IMR-90 (cell line): Measurements from ENCODE around the gene STOX2. TPM values are rescaled to one million over a fixed set of nuclear protein-coding genes. Genes with fewer than 3 reads are reported as not detected.

Source experiments
- ATAC-seq: fragments of 200-7000 bp; cut with Tn5 transposase; 2 replicates; pipeline ENCODE4 v1.9.1; 2020; ENCODE audit warnings: low read depth, mild to moderate bottlenecking, moderate library complexity
- BruUV-seq: library from RNA; stranded (reverse); fragments of 400-500 nt; replicated peaks from 2 replicates; lab custom pipeline; 2021; lab: Mats Ljungman, UMichigan
- CTCF ChIA-PET: fragments of 300-600 bp; formaldehyde crosslinking; extraction: SDS; loops from one replicate; lab custom pipeline; 2021; ENCODE audit warnings: antibody characterized with exemption; lab: Yijun Ruan, JAX
- POLR2A ChIA-PET: fragments of 300-600 bp; sonication (Branson Sonifier 250); formaldehyde crosslinking; loops from one replicate; lab custom pipeline; 2022; ENCODE audit warnings: antibody characterized with exemption; ENCODE audit not compliant: unreplicated experiment; lab: Charles Lee
- DNase-seq: peaks from one replicate; pipeline ENCODE4 v3.0.0; 2013
- H2AFZ ChIP-seq: replicated peaks from 2 replicates; pipeline ENCODE3; 2013; ENCODE audit warnings: low read length, mild to moderate bottlenecking; ENCODE audit not compliant: poor library complexity
- H2AK5ac ChIP-seq: 2 replicates; pipeline ENCODE4 v1.6.1; 2013; ENCODE audit warnings: low read depth, low read length, inconsistent platforms
- H2AK9ac ChIP-seq: replicated peaks from 2 replicates; pipeline ENCODE3; 2013; ENCODE audit warnings: mild to moderate bottlenecking, low read depth, low read length, moderate library complexity; ENCODE audit not compliant: poor library complexity
- H2BK120ac ChIP-seq: 2 replicates; pipeline ENCODE4 v1.6.1; 2013; ENCODE audit warnings: low read depth, low read length, inconsistent platforms
- H2BK15ac ChIP-seq: 3 replicates; pipeline ENCODE4 v1.6.1; 2013; ENCODE audit warnings: low read depth, low read length, inconsistent platforms
- H2BK20ac ChIP-seq: 2 replicates; pipeline ENCODE4 v1.6.1; 2013; ENCODE audit warnings: low read depth, mild to moderate bottlenecking, inconsistent platforms, low read length, moderate library complexity
- H2BK5ac ChIP-seq: 2 replicates; pipeline ENCODE4 v1.6.1; 2013; ENCODE audit warnings: mild to moderate bottlenecking, low read depth, low read length, inconsistent platforms; ENCODE audit not compliant: poor library complexity, severe bottlenecking
- H3K14ac ChIP-seq: replicated peaks from 2 replicates; pipeline ENCODE4 v1.6.1; 2013; ENCODE audit warnings: low read depth, low read length, inconsistent platforms
- H3K18ac ChIP-seq: 2 replicates; pipeline ENCODE4 v1.6.1; 2013; ENCODE audit warnings: low read depth, low read length, control low read depth
- H3K23ac ChIP-seq: 2 replicates; pipeline ENCODE4 v1.6.1; 2013; ENCODE audit warnings: low read depth, low read length, inconsistent platforms
- H3K27ac ChIP-seq: 2 replicates; pipeline ENCODE4 v1.5.1; 2013; ENCODE audit warnings: mild to moderate bottlenecking, control low read depth, low read length; ENCODE audit not compliant: insufficient read depth
- H3K27me3 ChIP-seq: 2 replicates; pipeline ENCODE4 v1.6.1; 2013; ENCODE audit warnings: low read length; ENCODE audit not compliant: control insufficient read depth, insufficient read depth
- H3K36me3 ChIP-seq: 2 replicates; pipeline ENCODE4 v1.6.1; 2013; ENCODE audit warnings: low read length, mixed read lengths; ENCODE audit not compliant: control insufficient read depth, insufficient read depth
- H3K4ac ChIP-seq: 2 replicates; pipeline ENCODE4 v1.6.1; 2013; ENCODE audit warnings: low read depth, low read length, inconsistent platforms
- H3K4me1 ChIP-seq: 2 replicates; pipeline ENCODE4 v1.6.1; 2013; ENCODE audit warnings: low read length, mixed read lengths; ENCODE audit not compliant: control insufficient read depth, insufficient read depth
- H3K4me2 ChIP-seq: 2 replicates; pipeline ENCODE4 v1.6.1; 2013; ENCODE audit warnings: low read depth, mild to moderate bottlenecking, control low read depth, low read length, moderate library complexity
- H3K4me3 ChIP-seq: 2 replicates; pipeline ENCODE4 v1.5.1; 2013; ENCODE audit warnings: low read depth, mild to moderate bottlenecking, control low read depth, low read length, moderate library complexity; ENCODE audit not compliant: insufficient read depth
- H3K56ac ChIP-seq: 2 replicates; pipeline ENCODE4 v1.6.1; 2013; ENCODE audit warnings: low read length, inconsistent platforms; ENCODE audit not compliant: insufficient read depth; ENCODE audit errors: extremely low read depth
- H3K79me1 ChIP-seq, 2 experiments: 2 replicates each; pipeline ENCODE4 v1.6.1; 2013; ENCODE audit warnings: low read length in 2 of 2, inconsistent platforms in 1 of 2, low read depth in 1 of 2
- H3K9ac ChIP-seq: 2 replicates; pipeline ENCODE4 v1.6.1; 2013; ENCODE audit warnings: low read depth, low read length, control low read depth
- H3K9me1 ChIP-seq: 2 replicates; pipeline ENCODE4 v1.6.1; 2013; ENCODE audit warnings: low read length, inconsistent platforms; ENCODE audit not compliant: insufficient read depth
- H3K9me3 ChIP-seq: 2 replicates; pipeline ENCODE4 v1.6.1; 2013; ENCODE audit warnings: low read length; ENCODE audit not compliant: control insufficient read depth, insufficient read depth
- H4K20me1 ChIP-seq: 2 replicates; pipeline ENCODE4 v1.6.1; 2013; ENCODE audit warnings: low read length, inconsistent platforms; ENCODE audit not compliant: insufficient read depth
- H4K5ac ChIP-seq: 2 replicates; pipeline ENCODE4 v1.6.1; 2013; ENCODE audit warnings: mild to moderate bottlenecking, low read depth, low read length, control low read depth
- H4K8ac ChIP-seq, 2 experiments: 2 replicates each; pipeline ENCODE4 v1.6.1; 2013; ENCODE audit warnings: low read depth in 2 of 2, low read length in 2 of 2, control low read depth in 1 of 2, inconsistent platforms in 1 of 2
- H4K91ac ChIP-seq: 2 replicates; pipeline ENCODE4 v1.6.1; 2013; ENCODE audit warnings: low read depth, low read length, inconsistent platforms; ENCODE audit not compliant: insufficient read depth
- BHLHE40 ChIP-seq: fragments of 150-350 bp; IDR thresholded peaks from 2 replicates; pipeline ENCODE4 v1.6.1; 2016; ENCODE audit warnings: mild to moderate bottlenecking, low read depth, low read length
- CEBPB ChIP-seq: IDR thresholded peaks from 2 replicates; pipeline ENCODE4 v1.6.1; 2012; ENCODE audit warnings: low read depth, low read length, improper control_type of control experiment
- CHD1 ChIP-seq: IDR thresholded peaks from 2 replicates; pipeline ENCODE4 v1.6.1; 2012; ENCODE audit warnings: low read depth, low read length, improper control_type of control experiment
- ELK1 ChIP-seq: fragments of 150-350 bp; IDR thresholded peaks from 2 replicates; pipeline ENCODE4 v1.6.1; 2016; ENCODE audit warnings: low read depth, mild to moderate bottlenecking, low read length, moderate library complexity, borderline replicate concordance
- FOS ChIP-seq: fragments of 150-350 bp; IDR thresholded peaks from 2 replicates; pipeline ENCODE4 v1.6.1; 2016; ENCODE audit warnings: low read depth, low read length
- MAFK ChIP-seq: IDR thresholded peaks from 2 replicates; pipeline ENCODE4 v1.6.1; 2012; ENCODE audit warnings: low read depth, low read length, improper control_type of control experiment
- MAZ ChIP-seq: IDR thresholded peaks from 2 replicates; pipeline ENCODE4 v1.6.1; 2012; ENCODE audit warnings: low read depth, mild to moderate bottlenecking, low read length, improper control_type of control experiment, moderate library complexity, borderline replicate concordance
- MXI1 ChIP-seq: IDR thresholded peaks from 2 replicates; pipeline ENCODE4 v1.6.1; 2012; ENCODE audit warnings: low read depth, mild to moderate bottlenecking, low read length, moderate library complexity, borderline replicate concordance
- NFE2L2 ChIP-seq: fragments of 150-350 bp; IDR thresholded peaks from 2 replicates; pipeline ENCODE4 v1.6.1; 2016; ENCODE audit warnings: low read depth, mild to moderate bottlenecking, low read length
- POLR2A ChIP-seq: IDR thresholded peaks from 2 replicates; pipeline ENCODE4 v1.6.1; 2012; ENCODE audit warnings: mild to moderate bottlenecking, low read depth, low read length
- RAD21 ChIP-seq: IDR thresholded peaks from 2 replicates; pipeline ENCODE4 v1.6.1; 2012; ENCODE audit warnings: low read length, improper control_type of control experiment
- RCOR1 ChIP-seq: IDR thresholded peaks from 2 replicates; pipeline ENCODE4 v1.6.1; 2012; ENCODE audit warnings: mild to moderate bottlenecking, low read length, improper control_type of control experiment; ENCODE audit not compliant: insufficient replicate concordance
- RFX5 ChIP-seq: IDR thresholded peaks from 2 replicates; pipeline ENCODE4 v1.8.0; 2012; ENCODE audit warnings: low read depth, mild to moderate bottlenecking, low read length, moderate library complexity
- SMC3 ChIP-seq: fragments of 150-350 bp; IDR thresholded peaks from 2 replicates; pipeline ENCODE4 v1.6.1; 2016; ENCODE audit warnings: low read depth, mild to moderate bottlenecking, antibody characterized with exemption, low read length, moderate library complexity
- WGBS, 2 experiments: methylation state at CpG; one replicate each; pipeline versions ENCODE4 v1.1.5 to v1.1.7; 2013; ENCODE audit warnings: missing lambda C conversion rate in 2 of 2; ENCODE audit not compliant: insufficient read length in 1 of 2; ENCODE audit errors: extremely low coverage in 2 of 2; 5-methylcytosine and 5-hydroxymethylcytosine counted together
- dilution Hi-C: fragments of 300-500 bp; cut with HindIII; formaldehyde crosslinking; loops from one replicate; pipeline ENCODE4 v1.14.3; 2018; ENCODE audit warnings: low sequenced_read_pairs; ENCODE audit not compliant: unreplicated experiment
- in situ Hi-C: fragments of 300-500 bp; cut with MboI; formaldehyde crosslinking; loops from 3 replicates; pipeline ENCODE4 v1.14.3; 2019; ENCODE audit warnings: low sequenced_read_pairs, inconsistent platforms, mixed read lengths
- intact Hi-C: fragments of 100-400 bp; cut with micrococcal nuclease; formaldehyde crosslinking; loops from 2 replicates; pipeline ENCODE4 v1.10.0; 2022
- polyA plus RNA-seq, 3 experiments: library from polyadenylated mRNA; depleted of rRNA; stranded (reverse); fragments of >200 nt; gene quantifications; 2 replicates each; pipeline ENCODE4 v1.2.3, GENCODE V29; 2012; ENCODE audit warnings: low replicate concordance in 1 of 3
- total RNA-seq: library from RNA; depleted of rRNA; stranded (reverse); fragments of >200 nt; gene quantifications from 2 replicates; pipeline ENCODE4 v1.2.3, GENCODE V29; 2012
- TF ChIP-seq, protein P1 (sequence below): conservative IDR thresholded peaks from 2 replicates; pipeline ENCODE4 v1.5.1; 2012; ENCODE audit warnings: mild to moderate bottlenecking, low read depth, low read length, improper control_type of control experiment
- TF ChIP-seq, protein P2 (sequence below): fragments of 150-350 bp; IDR thresholded peaks from 2 replicates; pipeline ENCODE4 v1.6.1; 2017; ENCODE audit warnings: mild to moderate bottlenecking, antibody characterized with exemption, low read length, low read depth

STOX2 gene
- total and polyA plus RNA-seq, 2 of the 4 experiments (the other 2 are of a cell fraction): 1.1 to 5.4 TPM

DNA sequence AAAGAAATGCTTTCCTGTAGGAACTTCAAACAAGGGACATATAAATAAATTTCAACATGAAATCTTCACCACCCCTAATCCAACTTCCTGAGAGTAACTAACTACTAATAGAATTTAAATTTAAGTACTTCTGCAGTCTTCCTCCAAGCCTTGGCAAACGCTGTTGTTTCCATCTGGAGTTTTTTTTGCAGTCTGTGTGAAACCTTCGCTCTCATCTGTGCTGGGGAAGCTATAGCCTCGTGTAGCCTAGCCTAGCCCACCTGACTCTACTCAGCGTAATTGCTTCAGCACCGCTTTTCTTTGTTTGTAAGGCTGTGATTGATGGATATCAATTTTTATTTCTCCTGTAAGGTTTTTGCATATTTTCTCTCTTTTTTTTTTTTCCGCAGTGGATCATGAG is 30.9 kb downstream of the STOX2 start:
- no peak for DNase-seq
- no peak overlapping the region for H3K4me3 ChIP-seq
- no peak overlapping the region for H2BK20ac ChIP-seq
- no peak overlapping the region for H4K8ac ChIP-seq
- H3K56ac ChIP-seq: no peak overlapping the region
- no peaks in the 10 kb centered on the region for H3K79me1 ChIP-seq
- H3K4me1 ChIP-seq: peaks cover 5% of the 10 kb centered on the region; the same call in 1 of the 2 replicates
- peaks cover 3% of the 10 kb centered on the region; the same call in 1 of the 2 replicates for H3K36me3 ChIP-seq
- WGBS, 2 experiments: no CpG with 5 or more reads among the region's 6 CpGs
- in situ Hi-C loops (no loop called here), intact Hi-C loops (no loop called here), dilution Hi-C loops (no loop called here)
- no peak overlapping the region for H3K14ac ChIP-seq
- no peak overlapping the region for H2BK120ac ChIP-seq
- ChIA-PET POLR2A (no interaction called here), CTCF (no interaction called here)
- no peaks in the 10 kb centered on the region for H3K9me3 ChIP-seq
- no peak for ATAC-seq
- H4K20me1 ChIP-seq: no peaks in the 10 kb centered on the region
- no peak overlapping the region for H3K4me2 ChIP-seq
- no peak overlapping the region for H2BK5ac ChIP-seq
- TF ChIP-seq CEBPB (no peak), MAZ (no peak), CHD1 (no peak), POLR2A (no peak), RCOR1 (no peak), RAD21 (no peak), FOS (no peak), NFE2L2 (no peak), ELK1 (no peak), SMC3 (no peak), MAFK (no peak), RFX5 (no peak), BHLHE40 (no peak), MXI1 (no peak)
- TF ChIP-seq, protein P1, sequence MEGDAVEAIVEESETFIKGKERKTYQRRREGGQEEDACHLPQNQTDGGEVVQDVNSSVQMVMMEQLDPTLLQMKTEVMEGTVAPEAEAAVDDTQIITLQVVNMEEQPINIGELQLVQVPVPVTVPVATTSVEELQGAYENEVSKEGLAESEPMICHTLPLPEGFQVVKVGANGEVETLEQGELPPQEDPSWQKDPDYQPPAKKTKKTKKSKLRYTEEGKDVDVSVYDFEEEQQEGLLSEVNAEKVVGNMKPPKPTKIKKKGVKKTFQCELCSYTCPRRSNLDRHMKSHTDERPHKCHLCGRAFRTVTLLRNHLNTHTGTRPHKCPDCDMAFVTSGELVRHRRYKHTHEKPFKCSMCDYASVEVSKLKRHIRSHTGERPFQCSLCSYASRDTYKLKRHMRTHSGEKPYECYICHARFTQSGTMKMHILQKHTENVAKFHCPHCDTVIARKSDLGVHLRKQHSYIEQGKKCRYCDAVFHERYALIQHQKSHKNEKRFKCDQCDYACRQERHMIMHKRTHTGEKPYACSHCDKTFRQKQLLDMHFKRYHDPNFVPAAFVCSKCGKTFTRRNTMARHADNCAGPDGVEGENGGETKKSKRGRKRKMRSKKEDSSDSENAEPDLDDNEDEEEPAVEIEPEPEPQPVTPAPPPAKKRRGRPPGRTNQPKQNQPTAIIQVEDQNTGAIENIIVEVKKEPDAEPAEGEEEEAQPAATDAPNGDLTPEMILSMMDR: no peak
- TF ChIP-seq, protein P2, sequence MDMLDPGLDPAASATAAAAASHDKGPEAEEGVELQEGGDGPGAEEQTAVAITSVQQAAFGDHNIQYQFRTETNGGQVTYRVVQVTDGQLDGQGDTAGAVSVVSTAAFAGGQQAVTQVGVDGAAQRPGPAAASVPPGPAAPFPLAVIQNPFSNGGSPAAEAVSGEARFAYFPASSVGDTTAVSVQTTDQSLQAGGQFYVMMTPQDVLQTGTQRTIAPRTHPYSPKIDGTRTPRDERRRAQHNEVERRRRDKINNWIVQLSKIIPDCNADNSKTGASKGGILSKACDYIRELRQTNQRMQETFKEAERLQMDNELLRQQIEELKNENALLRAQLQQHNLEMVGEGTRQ: no peak
- no peaks in the 10 kb centered on the region; the same call in 1 of the 2 replicates for H3K9me1 ChIP-seq
- H3K4ac ChIP-seq: no peak overlapping the region
- H2AFZ ChIP-seq: no peak overlapping the region
- H2BK15ac ChIP-seq: no peak overlapping the region
- H3K23ac ChIP-seq: no peak overlapping the region
- H2AK5ac ChIP-seq: no peak overlapping the region
- H3K27me3 ChIP-seq: no peaks in the 10 kb centered on the region
- no peak overlapping the region; the same call in 1 of the 2 replicates for H4K5ac ChIP-seq
- H3K18ac ChIP-seq: no peak overlapping the region; the same call in 1 of the 2 replicates
- peak overlapping the region; percentile 43; the same call in 1 of the 2 replicates for H3K27ac ChIP-seq
- no TSS peak for BruUV-seq
- no peak overlapping the region for H2AK9ac ChIP-seq
- no peak overlapping the region for H3K9ac ChIP-seq
- no peak overlapping the region for H4K91ac ChIP-seq
